ENCODE measurements around the gene SLC9A7.

SLC9A7 gene

GRCh38 chrX:46754036-46754435, 4.9 kb downstream of the SLC9A7 start:
- no peak overlapping the region for H3K4me3 ChIP-seq (ENCODE audit: low read length)
- no peak for TF ChIP-seq CTCF (conservative IDR thresholded peaks at IDR 0.05; ENCODE audit: low read depth, low read length)
- DNase-seq (ENCODE audit: low read depth): no peak

- H3K4me3 ChIP-seq (ENCODE audit: low read length): no peak overlapping the region
- no peak for DNase-seq (ENCODE audit: low read depth)
- TF ChIP-seq CTCF (conservative IDR thresholded peaks at IDR 0.05; ENCODE audit: low read depth, low read length): no peak
Measured at GRCh38 chrX:46750889-46751288, 8.0 kb downstream of the SLC9A7 start.

- no peak for DNase-seq (ENCODE audit: low read depth)
- TF ChIP-seq CTCF (conservative IDR thresholded peaks at IDR 0.05; ENCODE audit: low read depth, low read length): no peak
- H3K4me3 ChIP-seq (ENCODE audit: low read length): no peak overlapping the region
Measured at GRCh38 chrX:46744009-46744408, 14.9 kb downstream of the SLC9A7 start.

- no peak for TF ChIP-seq CTCF (conservative IDR thresholded peaks at IDR 0.05; ENCODE audit: low read depth, low read length)
- no peak for DNase-seq (ENCODE audit: low read depth)
- no peak overlapping the region for H3K4me3 ChIP-seq (ENCODE audit: low read length)
Measured at GRCh38 chrX:46743046-46743445, 15.9 kb downstream of the SLC9A7 start.

- H3K4me3 ChIP-seq (ENCODE audit: low read length): no peak overlapping the region
- DNase-seq (ENCODE audit: low read depth): no peak
- no peak for TF ChIP-seq CTCF (conservative IDR thresholded peaks at IDR 0.05; ENCODE audit: low read depth, low read length)
Measured at GRCh38 chrX:46739736-46740135, 19.2 kb downstream of the SLC9A7 start.

GRCh38 chrX:46737462-46737861, 21.5 kb downstream of the SLC9A7 start:
- no peak for TF ChIP-seq CTCF (conservative IDR thresholded peaks at IDR 0.05; ENCODE audit: low read depth, low read length)
- no peak for DNase-seq (ENCODE audit: low read depth)
- H3K4me3 ChIP-seq (ENCODE audit: low read length): no peak overlapping the region

- H3K4me3 ChIP-seq (ENCODE audit: low read length): no peak overlapping the region
- no peak for TF ChIP-seq CTCF (conservative IDR thresholded peaks at IDR 0.05; ENCODE audit: low read depth, low read length)
- no peak for DNase-seq (ENCODE audit: low read depth)
Measured at GRCh38 chrX:46737041-46737440, 21.9 kb downstream of the SLC9A7 start.
